Superior temporal gyrus (tissue), 1 donor: ENCODE measurements around the gene UHRF1.
"Not testable (repeated sequence)": the region's sequence is repeated elsewhere in the genome, so short reads cannot be mapped to it uniquely, and the experiment has no call there.

Source experiments
- DNase-seq: peaks from one replicate; pipeline ENCODE4 v3.0.0-alpha.2; 2016; ENCODE audit errors: extremely low spot score

Gene UHRF1

GRCh38 chr19:4900879-4901278 lies 8.4 kb upstream of the UHRF1 start:
- not testable (repeated sequence) for DNase-seq

- DNase-seq = no peak
These were observed 6.5 kb upstream of the UHRF1 start, which contains the start of gene ARRDC5 for GRCh38 chr19:4902796-4903195. Gene ARRDC5, minus strand, starts transcription at chr19:4902896. Its CDS starts 71 bp downstream, at chr19:4902825.

GRCh38 chr19:4904481-4904880 lies 4.8 kb upstream of the UHRF1 start:
- DNase-seq = no peak

GRCh38 chr19:4906963-4907362 lies 2.3 kb upstream of the UHRF1 start:
- no peak for DNase-seq

- DNase-seq = no peak
These were observed 941 bp upstream of the UHRF1 start for GRCh38 chr19:4908360-4908759.

GRCh38 chr19:4908781-4909155 lies 533 bp upstream of the UHRF1 start:
- no peak for DNase-seq

GRCh38 chr19:4909897-4910593 lies 744 bp downstream of the UHRF1 start:
- DNase-seq = peak; percentile 88

- DNase-seq = peak; percentile 22
These were observed 1.4 kb downstream of the UHRF1 start for GRCh38 chr19:4910594-4911281.

- peak; percentile 24 for DNase-seq
These were observed 2.0 kb downstream of the UHRF1 start for GRCh38 chr19:4911314-4911713.

GRCh38 chr19:4911786-4912672 lies 2.7 kb downstream of the UHRF1 start:
- DNase-seq = peak; percentile 88

GRCh38 chr19:4913996-4914735 lies 4.9 kb downstream of the UHRF1 start:
- no peak for DNase-seq

GRCh38 chr19:4914736-4915501 lies 5.6 kb downstream of the UHRF1 start:
- no peak for DNase-seq

- DNase-seq = no peak
These were observed 7.2 kb downstream of the UHRF1 start for GRCh38 chr19:4916292-4917082.

- DNase-seq = no peak
These were observed 13.4 kb downstream of the UHRF1 start for GRCh38 chr19:4922530-4923275.

GRCh38 chr19:4923276-4923747 lies 14.0 kb downstream of the UHRF1 start:
- DNase-seq = no peak

GRCh38 chr19:4929186-4929585 lies 19.9 kb downstream of the UHRF1 start:
- DNase-seq = no peak

- no peak for DNase-seq
These were observed 21.4 kb downstream of the UHRF1 start for GRCh38 chr19:4930664-4931063.

GRCh38 chr19:4932711-4933110 lies 23.4 kb downstream of the UHRF1 start:
- no peak for DNase-seq

- DNase-seq = no peak
These were observed 24.2 kb downstream of the UHRF1 start for GRCh38 chr19:4933528-4933927.
